Right lobe of liver (tissue), 6 donors: ENCODE data around the gene ABCA6. TPM values are rescaled to one million over a fixed set of nuclear protein-coding genes. Genes with fewer than 3 reads are reported as not detected.

Source experiments
- ATAC-seq, 4 donors: fragments of 200-7000 bp; cut with Tn5 transposase; one replicate each; pipeline ENCODE4 v1.9.1; 2020; ENCODE audit warnings: mild to moderate bottlenecking in 4 of 4, moderate library complexity in 4 of 4
- DNase-seq, 3 donors: peaks; one replicate each; pipeline ENCODE4 v3.0.0-alpha.2; 2020
- H3K27ac ChIP-seq, 3 donors: fragments of 200-600 bp; one replicate each; pipeline ENCODE4 v1.8.0; 2022
- H3K27me3 ChIP-seq, 2 donors: fragments of 200-600 bp; one replicate each; pipeline ENCODE4 v1.8.0; 2022
- H3K36me3 ChIP-seq, 4 donors: fragments of 200-600 bp; sonication (generic) in 1 of 4; one replicate each; pipeline versions ENCODE4 v1.5.1 to v1.8.0; 2017 to 2022; ENCODE audit warnings: control low read depth in 1 of 4
- H3K4me1 ChIP-seq, 4 donors: fragments of 200-600 bp; sonication (generic) in 1 of 4; one replicate each; pipeline versions ENCODE4 v1.5.1 to v1.8.0; 2017 to 2022; ENCODE audit warnings: control low read depth in 1 of 4
- H3K4me3 ChIP-seq, 3 donors: fragments of 200-600 bp; one replicate each; pipeline ENCODE4 v1.8.0; 2022
- H3K9me3 ChIP-seq, 4 donors: fragments of 200-600 bp; sonication (generic) in 1 of 4; one replicate each; pipeline versions ENCODE4 v1.5.1 to v1.8.0; 2017 to 2022; ENCODE audit warnings: control low read depth in 1 of 4
- POLR2A ChIP-seq: fragments of 450-650 bp; IDR thresholded peaks from one replicate; pipeline ENCODE4 v1.6.1; 2017; ENCODE audit warnings: antibody characterized with exemption, mild to moderate bottlenecking
- WGBS: methylation state at CpG from one replicate; pipeline ENCODE4 v1.1.6; 2018; ENCODE audit warnings: low coverage, low lambda C conversion rate; ENCODE audit not compliant: insufficient coverage; ENCODE audit errors: missing lambda C conversion rate; 5-methylcytosine and 5-hydroxymethylcytosine counted together
- intact Hi-C, 2 donors: fragments of 100-400 bp; cut with DNase I; formaldehyde crosslinking; loops; one replicate each; pipeline versions ENCODE4 v1.11.2 to v1.14.1; 2022
- total RNA-seq, 6 experiments: library from RNA; depleted of rRNA in 2 of 6; stranded (reverse); fragments of >200 nt in 2 of 6; fragmentation: NEBNext Ultra II Directional in 3 of 6; extraction: Animal tissue kit (Norgen Biotek cat#: 25700) in 3 of 6; gene quantifications; one replicate each; pipeline versions ENCODE4 v1.1.0 to v1.2.4, GENCODE V29; 2016 to 2023
- TF ChIP-seq, protein P1 (sequence below), 4 donors: fragments of 200-600 bp in 3 of 4; fragments of 450-650 bp in 1 of 4; IDR thresholded peaks; one replicate each; pipeline versions ENCODE4 v1.5.1 to v1.8.0; 2016 to 2022; ENCODE audit warnings: antibody characterized with exemption in 4 of 4, mild to moderate bottlenecking in 2 of 4
- donor health status: DM: no; HTN: yes; CAD: no.
- donor health status: DM: no; HTN: no; CAD: no.
- donor health status: DM: no; HTN: no; CAD: no.
- donor health status: DM: no; HTN: yes; CAD: no.
- donor health status: DM: no; HTN: yes; CAD: no.

ABCA6 gene
- total RNA-seq, 6 experiments from 2014 or later = 54.7 to 155 (median 86.2) TPM

GRCh38 chr17:69144331-69145255, 2.9 kb upstream of the ABCA6 start:
- H3K27ac ChIP-seq = peak overlapping the region; percentile 71 to 97 (median 84)
- H3K27me3 ChIP-seq = no peaks in the 10 kb centered on the region
- H3K4me1 ChIP-seq = peaks cover 0 to 22% (median 11%) of the 10 kb centered on the region in 4 donors
- peaks cover 0 to 4% (median 0%) of the 10 kb centered on the region in 4 donors for H3K36me3 ChIP-seq
- no peak for TF ChIP-seq POLR2A
- TF ChIP-seq, protein P1, sequence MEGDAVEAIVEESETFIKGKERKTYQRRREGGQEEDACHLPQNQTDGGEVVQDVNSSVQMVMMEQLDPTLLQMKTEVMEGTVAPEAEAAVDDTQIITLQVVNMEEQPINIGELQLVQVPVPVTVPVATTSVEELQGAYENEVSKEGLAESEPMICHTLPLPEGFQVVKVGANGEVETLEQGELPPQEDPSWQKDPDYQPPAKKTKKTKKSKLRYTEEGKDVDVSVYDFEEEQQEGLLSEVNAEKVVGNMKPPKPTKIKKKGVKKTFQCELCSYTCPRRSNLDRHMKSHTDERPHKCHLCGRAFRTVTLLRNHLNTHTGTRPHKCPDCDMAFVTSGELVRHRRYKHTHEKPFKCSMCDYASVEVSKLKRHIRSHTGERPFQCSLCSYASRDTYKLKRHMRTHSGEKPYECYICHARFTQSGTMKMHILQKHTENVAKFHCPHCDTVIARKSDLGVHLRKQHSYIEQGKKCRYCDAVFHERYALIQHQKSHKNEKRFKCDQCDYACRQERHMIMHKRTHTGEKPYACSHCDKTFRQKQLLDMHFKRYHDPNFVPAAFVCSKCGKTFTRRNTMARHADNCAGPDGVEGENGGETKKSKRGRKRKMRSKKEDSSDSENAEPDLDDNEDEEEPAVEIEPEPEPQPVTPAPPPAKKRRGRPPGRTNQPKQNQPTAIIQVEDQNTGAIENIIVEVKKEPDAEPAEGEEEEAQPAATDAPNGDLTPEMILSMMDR (IDR thresholded peaks at IDR 0.05) = no peak
- intact Hi-C loops = no loop called here
- H3K9me3 ChIP-seq = no peaks in the 10 kb centered on the region
- WGBS = 94% methylated on average over 2 of the region's 2 CpGs
- no peak for DNase-seq
- no peak overlapping the region for H3K4me3 ChIP-seq
- ATAC-seq = no peak

- H3K36me3 ChIP-seq = peaks cover 0 to 1% (median 0%) of the 10 kb centered on the region in 4 donors
- peaks cover 0 to 22% (median 11%) of the 10 kb centered on the region in 4 donors for H3K4me1 ChIP-seq
- ATAC-seq = peak; percentile 54 to 72 (median 64)
- 19% methylated on average over 3 of the region's 3 CpGs for WGBS
- TF ChIP-seq POLR2A = no peak
- TF ChIP-seq, protein P1 (IDR thresholded peaks at IDR 0.05) = no peak
- peak overlapping the region in 1 of 3 donors; percentile 4 for H3K4me3 ChIP-seq
- no peaks in the 10 kb centered on the region for H3K9me3 ChIP-seq
- H3K27ac ChIP-seq = peak overlapping the region; percentile 71 to 97 (median 84)
- DNase-seq = peak in 1 of 3 donors; percentile 53
- no peaks in the 10 kb centered on the region for H3K27me3 ChIP-seq
- intact Hi-C loops = no loop called here
Observed at GRCh38 chr17:69143683-69144231, 2.1 kb upstream of the ABCA6 start.

GRCh38 chr17:69143151-69143550, 1.5 kb upstream of the ABCA6 start:
- DNase-seq (no peak), ATAC-seq (peak in 1 of 4 donors; percentile 17)
- H3K4me3 ChIP-seq = peak overlapping the region in 1 of 3 donors; percentile 4
- H3K9me3 ChIP-seq = no peaks in the 10 kb centered on the region
- intact Hi-C loops = no loop called here
- H3K27ac ChIP-seq = peak overlapping the region; percentile 71 to 97 (median 84)
- H3K36me3 ChIP-seq = no peaks in the 10 kb centered on the region
- no peak for TF ChIP-seq POLR2A
- TF ChIP-seq, protein P1 (IDR thresholded peaks at IDR 0.05) = no peak
- H3K4me1 ChIP-seq = peaks cover 0 to 22% (median 11%) of the 10 kb centered on the region in 4 donors
- H3K27me3 ChIP-seq = no peaks in the 10 kb centered on the region
- 22% methylated on average over 1 of the region's 1 CpG for WGBS

DNA sequence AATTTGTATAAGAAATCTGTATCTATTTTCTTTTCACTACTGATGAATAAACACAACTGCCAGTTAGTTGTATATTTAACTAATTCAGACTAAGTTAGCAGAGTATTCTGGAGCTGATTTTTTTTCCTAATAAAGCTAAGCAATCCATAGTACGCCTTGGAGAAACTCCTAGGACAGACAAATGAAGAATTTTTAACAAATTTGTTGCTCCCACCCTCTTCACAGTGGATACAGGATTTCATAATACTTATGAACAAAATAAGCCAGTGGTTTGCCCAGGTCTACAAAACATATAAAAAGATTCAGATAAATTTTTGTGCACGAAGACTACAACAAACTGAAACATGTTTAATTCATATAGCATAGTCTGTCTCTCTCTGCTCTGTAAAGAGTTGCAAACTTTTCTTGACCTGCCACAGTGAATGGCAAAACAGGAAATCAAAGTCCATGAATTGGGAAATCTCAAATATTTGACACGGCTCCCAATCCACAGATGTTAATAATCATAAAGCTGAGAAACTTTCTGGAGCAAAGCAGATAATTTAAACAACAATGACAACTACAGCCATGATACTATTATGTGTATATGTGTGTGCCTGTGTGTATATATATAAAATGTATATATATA, 594 bp upstream of the ABCA6 start:
- H3K4me3 ChIP-seq = peak overlapping the region; percentile 29 to 59 (median 54)

More for the DNA sequence above, 594 bp upstream of the ABCA6 start:
- ATAC-seq = peak; percentile 71 to 81 (median 78)
- peaks cover 0 to 22% (median 11%) of the 10 kb centered on the region in 4 donors for H3K4me1 ChIP-seq
- H3K9me3 ChIP-seq = no peaks in the 10 kb centered on the region
- intact Hi-C loops = no loop called here
- DNase-seq = no peak
- H3K27me3 ChIP-seq = no peaks in the 10 kb centered on the region
- WGBS = 14% methylated on average over 3 of the region's 3 CpGs
- H3K27ac ChIP-seq = peak overlapping the region; percentile 71 to 97 (median 84)
- peaks cover 0 to 8% (median 4%) of the 10 kb centered on the region in 4 donors for H3K36me3 ChIP-seq
- no peak for TF ChIP-seq POLR2A
- TF ChIP-seq, protein P1 (IDR thresholded peaks at IDR 0.05) = no peak
